CD4-positive, alpha-beta T cell treated with Interleukin-6 at 100 ng/mL for 8 hours (primary cell): Measurements from ENCODE around the gene FASTK.

ENCODE experiments used
- DNase-seq: peaks from one replicate; pipeline ENCODE4 v3.0.0-alpha.2; 2020; ENCODE audit warnings: mixed read lengths, low spot score

Gene FASTK

DNA sequence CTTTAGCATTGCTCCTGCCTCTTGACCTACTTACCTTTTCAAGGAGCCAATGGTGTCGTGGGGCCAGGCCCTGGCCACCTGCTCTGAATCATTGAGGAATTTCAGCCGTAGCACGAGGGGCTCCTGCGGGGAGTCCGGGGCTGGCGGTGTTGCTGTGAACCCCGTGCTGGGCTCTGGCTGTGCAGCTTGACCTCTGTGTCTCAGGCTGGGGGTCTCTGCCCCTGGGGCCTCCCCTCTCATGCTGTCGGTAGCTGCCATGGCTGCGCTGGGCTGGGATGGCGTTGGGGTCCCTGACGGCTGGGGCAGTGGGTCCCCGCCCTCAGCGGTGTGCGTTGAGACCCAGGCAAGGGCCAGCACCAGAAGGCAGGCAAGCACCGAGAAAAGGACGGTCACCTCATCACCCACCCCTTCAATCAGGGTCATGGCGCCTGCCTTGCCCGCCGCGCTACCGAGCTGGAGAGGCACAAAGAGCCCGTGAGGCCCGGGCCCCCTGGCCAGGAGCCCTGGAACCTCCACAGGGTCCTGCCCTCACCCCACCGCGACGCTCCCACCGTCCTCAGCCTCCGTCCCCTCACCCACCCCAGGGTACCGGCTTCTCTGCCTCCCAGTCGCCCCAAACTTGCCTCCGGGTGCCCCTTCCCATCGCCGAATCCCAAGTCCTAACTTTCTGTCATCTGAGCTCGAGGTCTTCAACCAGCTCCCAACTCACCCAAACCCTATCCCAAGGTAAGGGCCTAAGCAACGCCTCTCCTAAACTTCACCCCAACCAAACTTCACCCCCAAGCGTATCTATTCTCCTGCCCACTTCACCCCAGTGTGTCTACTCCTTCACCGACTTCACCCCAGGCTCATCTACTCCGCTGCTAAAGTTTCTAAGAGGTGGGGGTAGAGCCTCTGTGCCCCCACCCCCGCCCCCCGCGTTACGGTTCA, 1.8 kb upstream of the FASTK start:
- no peak for DNase-seq

- DNase-seq = no peak
Observed at GRCh38 chr7:151081170-151082101, 827 bp upstream of the FASTK start.

DNA sequence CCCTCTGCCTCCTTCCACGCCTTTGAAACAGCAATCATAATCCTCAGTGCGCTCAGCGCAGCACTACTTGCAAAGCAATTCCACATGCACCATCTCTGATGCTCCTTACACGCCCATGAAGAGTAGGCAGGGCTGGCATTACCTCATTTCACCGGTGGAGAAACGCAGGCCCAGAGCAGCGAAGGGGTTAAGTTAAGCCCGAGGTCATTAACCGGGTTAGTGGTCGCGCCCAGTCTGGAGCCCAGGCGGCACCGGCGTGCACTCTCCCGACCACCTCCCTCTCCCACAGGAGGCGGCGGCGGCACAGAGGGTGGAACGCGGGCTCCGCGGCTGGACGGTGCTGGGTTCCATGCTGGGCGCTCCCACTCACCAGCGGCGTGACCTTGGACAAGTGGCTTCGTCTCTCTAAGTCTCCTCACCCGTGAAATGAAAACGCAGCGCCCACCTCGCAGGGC, 515 bp downstream of the FASTK start:
- DNase-seq = no peak

DNA sequence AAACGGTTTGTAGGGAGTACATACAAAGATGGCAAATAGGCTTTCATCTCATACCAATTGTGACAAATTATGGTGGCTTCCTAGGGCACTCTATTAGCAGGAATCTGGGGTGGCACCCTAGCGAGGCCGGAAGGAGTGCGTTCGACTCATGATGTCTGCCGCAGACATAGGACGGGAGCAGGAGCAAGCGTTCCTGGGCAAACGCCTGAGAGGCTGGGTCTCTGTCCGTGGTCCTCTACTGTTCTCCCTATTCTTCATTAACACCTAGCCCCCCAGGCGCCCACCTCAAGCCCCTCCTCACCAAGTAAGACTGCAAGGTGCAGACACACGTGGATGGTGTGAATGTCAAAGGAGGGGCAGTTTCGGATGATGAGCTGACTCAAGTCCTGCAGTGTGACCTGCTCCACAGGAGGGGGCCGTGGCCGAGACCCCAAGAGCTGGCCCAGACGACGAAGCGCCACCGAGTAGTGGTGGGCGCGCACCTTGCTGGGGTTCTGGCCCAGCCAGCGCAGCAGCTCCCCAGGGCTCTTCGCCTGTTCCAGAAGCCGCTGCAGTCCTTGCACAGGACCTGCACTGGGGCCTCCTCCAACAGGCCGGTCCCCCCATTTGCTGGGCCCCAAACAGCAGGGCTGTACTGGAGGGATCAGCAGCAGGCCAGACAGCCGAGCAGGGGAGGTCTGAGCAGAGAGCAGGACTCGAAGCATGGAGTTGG, 1.3 kb downstream of the FASTK start:
- DNase-seq = no peak

DNA sequence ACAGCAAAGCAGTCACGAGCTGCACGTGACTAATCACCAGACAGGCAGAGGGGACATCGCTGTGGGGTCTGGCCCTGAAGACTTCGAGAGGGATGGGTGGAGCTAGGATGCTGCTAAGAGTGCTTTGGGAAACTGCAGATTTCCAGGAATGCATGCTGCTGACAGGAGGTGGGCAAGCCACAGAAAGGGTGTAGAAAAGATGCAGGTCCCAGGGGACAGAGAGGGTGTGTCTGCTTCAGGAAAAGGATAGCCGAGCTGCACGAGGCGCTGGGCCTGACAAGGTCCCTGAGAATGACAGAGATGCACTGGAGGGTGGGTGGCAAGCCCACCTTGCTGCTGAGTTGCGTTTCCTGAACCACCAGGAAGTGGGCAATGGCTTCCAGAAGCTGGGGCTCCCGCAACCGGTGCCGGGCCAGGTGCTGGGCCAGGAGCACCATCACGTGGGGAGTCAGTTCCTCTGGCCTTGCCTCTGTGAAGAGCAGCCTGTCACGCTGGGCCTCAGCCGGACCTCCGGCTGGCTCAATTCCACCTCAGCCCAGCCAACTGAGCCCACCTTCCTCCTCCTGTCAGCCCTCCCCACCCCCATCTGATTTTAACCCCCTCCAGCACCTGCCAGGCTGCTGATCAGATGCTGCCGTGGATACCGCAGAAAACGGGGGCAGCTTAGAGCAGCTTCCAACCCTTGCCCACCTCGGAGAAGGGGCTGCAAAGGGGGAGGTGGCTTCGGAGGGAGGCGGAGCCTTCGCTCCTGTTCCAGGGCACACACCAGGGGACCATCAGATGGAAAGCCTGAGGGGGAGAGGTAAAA, 2.2 kb downstream of the FASTK start:
- DNase-seq = no peak

DNA sequence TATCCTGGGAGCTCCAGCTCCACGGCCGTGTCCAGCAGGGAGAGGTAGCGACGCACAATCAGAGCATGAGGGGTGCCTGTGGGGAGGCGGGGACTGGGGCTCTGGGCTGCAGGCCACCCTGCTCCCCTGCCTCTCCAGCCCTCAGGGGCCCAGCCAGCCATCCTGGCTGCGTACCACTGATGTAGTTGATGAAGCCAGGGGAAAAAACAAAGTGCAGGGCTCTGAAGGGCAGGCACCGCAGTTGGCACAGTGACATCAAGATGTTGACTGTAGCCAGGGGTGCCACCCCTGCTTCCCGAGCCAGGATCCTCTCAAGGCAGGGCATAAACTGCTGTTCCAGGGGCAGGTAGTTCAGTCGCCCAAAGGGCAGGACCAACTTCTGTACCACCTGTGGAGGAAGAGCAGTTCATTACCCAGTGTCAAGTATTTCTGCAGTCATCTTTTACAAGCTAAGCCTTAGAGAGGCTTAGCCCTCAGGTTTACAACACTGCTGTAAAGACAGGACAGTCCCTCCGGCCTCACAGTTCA, 2.8 kb downstream of the FASTK start:
- no peak for DNase-seq

DNA sequence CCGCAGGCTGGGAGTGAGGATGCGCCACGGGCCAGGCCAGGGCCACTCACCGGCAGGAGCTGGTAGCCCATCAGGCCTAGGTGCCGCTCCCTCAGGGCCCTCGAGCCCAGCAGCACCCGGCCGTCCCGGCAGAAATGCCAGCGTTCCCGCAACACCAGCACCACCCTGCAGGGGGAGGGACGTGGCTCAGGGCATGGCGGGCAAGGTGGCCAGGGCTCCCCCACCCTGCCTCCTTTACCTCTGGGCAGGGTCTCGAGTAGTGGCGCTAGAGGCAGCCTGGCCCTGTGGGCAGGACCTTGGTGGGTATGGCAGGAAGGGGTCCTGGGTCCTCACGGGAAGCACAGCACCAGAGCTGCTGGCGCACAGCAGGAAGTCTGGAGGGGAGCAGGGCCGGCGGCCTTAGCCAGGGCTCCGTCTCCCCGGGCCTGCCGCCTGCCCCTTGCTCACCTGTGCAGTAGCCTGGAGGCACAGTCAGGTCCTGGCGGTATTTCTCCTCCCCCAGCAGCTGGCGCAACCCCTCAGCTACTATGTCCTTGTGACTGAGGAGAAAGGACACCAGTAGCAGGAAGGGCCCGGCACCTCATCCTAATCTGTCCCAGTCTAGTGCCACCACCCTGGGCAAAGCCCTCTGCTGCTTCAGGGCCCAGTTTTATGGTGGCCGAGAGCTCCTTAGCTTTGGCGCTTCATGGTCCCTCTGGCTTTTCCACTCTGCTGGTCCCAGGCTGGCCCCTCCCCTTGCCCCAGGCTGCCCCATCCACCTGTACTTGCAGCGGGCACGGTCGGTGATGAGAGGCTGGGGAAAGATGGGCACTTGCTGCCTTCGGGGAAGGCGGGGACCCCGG, 3.5 kb downstream of the FASTK start:
- no peak for DNase-seq

DNA sequence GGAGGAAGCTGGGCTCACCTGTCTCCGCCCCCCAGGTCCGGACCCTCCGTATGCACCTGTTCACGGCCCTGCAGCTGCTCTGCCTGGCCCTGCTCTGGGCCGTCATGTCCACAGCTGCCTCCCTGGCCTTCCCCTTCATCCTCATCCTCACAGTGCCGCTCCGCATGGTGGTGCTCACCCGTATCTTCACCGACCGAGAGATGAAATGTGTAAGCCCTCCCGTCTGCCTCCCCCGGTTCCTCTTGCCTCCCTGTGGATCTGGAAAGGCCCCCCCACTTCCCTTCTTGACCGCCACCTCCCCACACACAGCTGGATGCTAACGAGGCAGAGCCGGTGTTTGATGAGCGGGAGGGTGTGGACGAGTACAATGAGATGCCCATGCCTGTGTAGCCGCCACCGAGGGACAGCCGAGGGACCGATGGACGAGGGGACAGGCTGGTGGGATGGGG, 4.6 kb downstream of the FASTK start:
- no peak for DNase-seq

GRCh38 chr7:151075662-151075971, 5.0 kb downstream of the FASTK start:
- no peak for DNase-seq

- no peak for DNase-seq
Observed at GRCh38 chr7:151074817-151075661, 5.6 kb downstream of the FASTK start.

GRCh38 chr7:151073990-151074389, 6.6 kb downstream of the FASTK start:
- DNase-seq = no peak

- no peak for DNase-seq
Observed at GRCh38 chr7:151071032-151071866, 9.4 kb downstream of the FASTK start.

DNA sequence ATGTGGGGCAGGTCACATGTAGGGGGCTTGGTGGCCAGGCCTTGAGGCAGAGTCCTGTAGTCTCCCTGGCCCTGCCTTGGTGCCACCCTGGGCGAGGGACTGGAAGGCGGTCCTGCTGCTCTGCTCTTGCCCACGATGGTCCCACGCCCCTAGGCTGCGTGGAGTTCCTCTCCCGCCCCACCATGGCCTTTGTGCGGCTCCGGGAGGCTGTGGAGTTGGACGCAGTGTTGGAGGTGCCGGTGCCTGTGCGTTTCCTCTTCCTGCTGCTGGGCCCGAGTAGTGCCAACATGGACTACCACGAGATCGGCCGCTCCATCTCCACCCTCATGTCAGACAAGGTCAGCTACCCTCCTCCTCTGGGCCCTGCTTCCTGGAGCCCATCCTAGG, 10.0 kb downstream of the FASTK start:
- DNase-seq = no peak

DNA sequence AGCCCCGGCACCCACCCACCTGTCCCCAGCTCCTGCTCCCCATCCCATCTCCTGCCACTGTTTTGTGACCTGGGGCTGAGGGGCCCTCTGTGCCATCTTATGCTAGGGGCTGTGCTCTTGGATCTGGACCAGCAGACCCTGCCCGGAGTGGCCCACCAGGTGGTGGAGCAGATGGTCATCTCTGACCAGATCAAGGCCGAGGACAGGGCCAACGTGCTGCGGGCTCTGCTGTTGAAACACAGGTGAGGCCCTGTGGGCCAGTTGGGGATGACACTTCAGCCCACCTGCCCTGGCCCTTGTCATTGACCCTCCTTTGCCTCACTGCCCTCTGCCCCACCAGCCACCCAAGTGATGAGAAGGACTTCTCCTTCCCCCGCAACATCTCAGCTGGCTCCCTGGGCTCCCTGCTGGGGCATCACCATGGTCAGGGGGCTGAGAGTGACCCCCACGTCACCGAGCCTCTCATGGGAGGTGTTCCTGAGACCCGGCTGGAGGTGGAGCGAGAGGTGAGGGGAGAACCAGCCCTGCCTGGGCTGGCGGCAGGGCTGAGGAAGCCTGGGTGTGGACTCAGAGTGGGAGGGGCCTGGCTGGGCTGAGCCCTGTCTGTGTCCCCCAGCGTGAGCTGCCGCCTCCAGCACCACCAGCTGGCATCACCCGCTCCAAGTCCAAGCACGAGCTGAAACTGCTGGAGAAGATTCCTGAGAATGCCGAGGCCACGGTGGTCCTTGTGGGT, 10.6 kb downstream of the FASTK start:
- no peak for DNase-seq

- no peak for DNase-seq
Observed at GRCh38 chr7:151068069-151068773, 12.4 kb downstream of the FASTK start.

DNA sequence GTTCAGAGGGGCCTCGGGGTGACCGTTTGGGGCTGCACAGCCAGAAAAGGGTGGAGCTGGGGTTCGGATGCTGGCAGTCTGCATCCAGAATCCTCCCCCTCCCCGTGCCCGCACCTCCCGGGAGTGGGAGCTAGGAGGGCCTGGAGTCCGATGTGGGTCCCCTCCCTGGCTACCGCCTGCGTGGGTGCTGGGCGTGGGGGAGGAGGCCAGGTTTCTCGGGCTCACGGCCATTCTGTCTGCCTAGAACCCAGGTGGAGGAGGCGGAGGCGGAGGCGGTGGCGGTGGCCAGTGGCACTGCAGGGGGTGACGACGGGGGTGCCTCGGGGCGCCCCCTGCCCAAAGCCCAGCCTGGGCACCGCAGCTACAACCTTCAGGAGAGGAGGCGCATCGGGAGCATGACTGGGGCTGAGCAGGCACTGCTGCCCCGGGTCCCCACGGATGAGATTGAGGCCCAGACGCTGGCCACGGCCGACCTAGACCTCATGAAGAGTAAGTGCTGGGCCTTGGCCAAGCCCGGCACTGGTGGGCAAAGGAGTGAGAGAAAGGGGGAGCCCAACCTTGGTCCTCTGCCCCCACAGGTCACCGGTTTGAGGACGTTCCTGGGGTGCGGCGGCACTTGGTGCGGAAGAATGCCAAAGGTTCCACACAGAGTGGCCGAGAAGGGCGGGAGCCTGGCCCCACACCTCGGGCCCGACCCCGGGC, 14.2 kb downstream of the FASTK start:
- no peak for DNase-seq
